ENCODE data around the gene TTPAL.
A peak's percentile ranks its signal among the peaks of the same experiment; 100 is the strongest.

The TTPAL gene

DNA sequence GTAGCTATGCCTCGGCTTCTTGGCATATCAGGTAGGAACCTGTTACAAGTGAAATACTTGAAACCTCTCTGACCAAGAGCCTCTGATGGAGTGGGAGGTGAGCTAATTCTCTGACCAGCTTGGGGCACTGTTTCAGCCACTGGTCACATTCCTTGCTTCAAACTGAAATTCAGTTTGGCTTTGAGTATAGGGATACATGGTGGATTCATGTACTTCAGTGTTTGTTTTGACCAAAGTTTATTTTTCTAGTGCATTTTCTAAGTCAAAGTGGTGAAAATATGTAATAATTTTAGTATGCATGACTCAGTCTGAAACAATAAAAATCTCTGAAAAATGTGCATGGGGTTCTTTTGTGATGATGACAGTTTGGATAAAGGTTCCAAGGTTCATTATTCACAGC, 18.6 kb downstream of the TTPAL start:
- no peak for DNase-seq (ENCODE audit: low read depth in 1 of 2, low spot score in 1 of 2)
- Histone ChIP-seq H3K27me3 (ENCODE audit: insufficient read depth, poor library complexity, severe bottlenecking) (no peaks in the 10 kb centered on the region), H3K4me3 (replicated peaks; ENCODE audit: insufficient read depth, low read length) (no peak overlapping the region), H3K27ac (replicated peaks) (peak overlapping the region; percentile 73)
- TF ChIP-seq GABPA (IDR thresholded peaks at IDR 0.05; ENCODE audit: low read depth) = no peak
- no peak for TF ChIP-seq POLR2AphosphoS5 (IDR thresholded peaks at IDR 0.05; ENCODE audit: low read depth)
- no peak for TF ChIP-seq CTCF (IDR thresholded peaks at IDR 0.05; ENCODE audit: insufficient read depth, low read length)
- no peak for TF ChIP-seq REST (IDR thresholded peaks at IDR 0.05; ENCODE audit: insufficient replicate concordance, low read depth)
- TF ChIP-seq SPI1 (IDR thresholded peaks at IDR 0.05; ENCODE audit: borderline replicate concordance, low read depth) = no peak

- peak overlapping the region; percentile 73 for H3K27ac ChIP-seq (replicated peaks)
- no peak for DNase-seq (ENCODE audit: low read depth in 1 of 2, low spot score in 1 of 2)
- no peak for TF ChIP-seq CTCF (IDR thresholded peaks at IDR 0.05; ENCODE audit: insufficient read depth, low read length)
- no peak for TF ChIP-seq SPI1 (IDR thresholded peaks at IDR 0.05; ENCODE audit: borderline replicate concordance, low read depth)
Measured at GRCh38 chr20:44494681-44495080, 19.0 kb downstream of the TTPAL start.

GRCh38 chr20:44495257-44495656, 19.6 kb downstream of the TTPAL start:
- Histone ChIP-seq H3K4me3 (replicated peaks; ENCODE audit: insufficient read depth, low read length) (no peak overlapping the region), H3K27me3 (ENCODE audit: insufficient read depth, poor library complexity, severe bottlenecking) (no peaks in the 10 kb centered on the region), H3K27ac (replicated peaks) (peak overlapping the region; percentile 73)
- DNase-seq (ENCODE audit: low read depth in 1 of 2, low spot score in 1 of 2) = peak; percentile 63 to 73
- TF ChIP-seq REST (IDR thresholded peaks at IDR 0.05; ENCODE audit: insufficient replicate concordance, low read depth) (peak; percentile 10), CTCF (IDR thresholded peaks at IDR 0.05; ENCODE audit: insufficient read depth, low read length) (no peak), POLR2AphosphoS5 (IDR thresholded peaks at IDR 0.05; ENCODE audit: low read depth) (no peak), GABPA (IDR thresholded peaks at IDR 0.05; ENCODE audit: low read depth) (no peak)

More at GRCh38 chr20:44494681-44495080, 19.0 kb downstream of the TTPAL start:
- no peak overlapping the region for H3K4me3 ChIP-seq (replicated peaks; ENCODE audit: insufficient read depth, low read length)
- H3K27me3 ChIP-seq (ENCODE audit: insufficient read depth, poor library complexity, severe bottlenecking) = no peaks in the 10 kb centered on the region

- H3K4me3 ChIP-seq (replicated peaks; ENCODE audit: insufficient read depth, low read length) = no peak overlapping the region
- TF ChIP-seq REST (IDR thresholded peaks at IDR 0.05; ENCODE audit: insufficient replicate concordance, low read depth) (no peak), SPI1 (IDR thresholded peaks at IDR 0.05; ENCODE audit: borderline replicate concordance, low read depth) (no peak)
- peak overlapping the region; percentile 73 for H3K27ac ChIP-seq (replicated peaks)
- H3K27me3 ChIP-seq (ENCODE audit: insufficient read depth, poor library complexity, severe bottlenecking) = no peaks in the 10 kb centered on the region
- no peak for DNase-seq (ENCODE audit: low read depth in 1 of 2, low spot score in 1 of 2)
Measured at GRCh38 chr20:44495802-44496481, 20.3 kb downstream of the TTPAL start.

All from HL-60 (cell line).